ENCODE results near the gene ROR2.

Gene ROR2

DNA sequence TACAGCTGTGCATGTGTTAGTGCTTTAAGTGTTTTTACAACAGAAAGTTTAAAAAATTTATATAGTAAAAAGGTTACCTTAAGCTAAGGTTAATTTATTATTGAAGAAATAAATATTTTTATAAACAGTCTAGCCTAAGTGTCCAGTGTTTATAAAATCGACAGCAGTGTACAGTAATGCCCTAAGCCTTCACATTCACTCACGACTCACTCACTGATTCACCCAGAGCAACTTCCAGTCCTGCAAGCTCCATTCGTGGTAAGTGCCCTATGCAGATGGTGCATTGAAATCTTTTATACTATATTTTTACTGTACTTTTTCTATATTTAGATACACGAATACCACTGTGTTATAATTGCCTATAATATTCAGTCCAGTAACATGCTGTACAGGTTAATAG lies 159.1 kb downstream of the ROR2 start:
- no peak for DNase-seq (ENCODE audit: low read depth in 1 of 2, low spot score in 1 of 2)
- no peak for TF ChIP-seq JUND (IDR thresholded peaks at IDR 0.05; ENCODE audit: low read depth)
- in situ Hi-C loops (cut with HindIII; ENCODE audit: low pct_unique_long_range_greater_than_20kb, low sequenced_read_pairs) = no loop called here

DNA sequence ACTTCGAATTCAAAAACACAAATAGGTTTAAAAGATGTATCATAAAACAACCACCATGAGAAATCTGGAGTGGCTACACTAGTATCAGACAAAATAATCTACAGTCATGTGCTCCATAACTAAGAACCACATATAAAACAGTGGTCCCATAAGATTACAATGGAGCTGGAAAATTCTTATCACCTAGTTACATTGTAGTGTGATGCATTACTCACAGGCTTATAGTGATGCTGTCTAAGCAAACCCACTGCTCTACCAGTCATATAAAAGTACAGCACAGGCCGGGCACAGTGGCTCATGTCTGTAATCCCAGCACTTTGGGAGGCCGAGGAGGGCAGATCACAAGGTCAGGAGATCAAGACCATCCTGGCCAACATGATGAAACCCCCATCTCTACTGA lies 160.1 kb downstream of the ROR2 start:
- TF ChIP-seq JUND (IDR thresholded peaks at IDR 0.05; ENCODE audit: low read depth) = no peak
- in situ Hi-C loops (cut with HindIII; ENCODE audit: low pct_unique_long_range_greater_than_20kb, low sequenced_read_pairs) = no loop called here
- DNase-seq (ENCODE audit: low read depth in 1 of 2, low spot score in 1 of 2) = no peak

DNA sequence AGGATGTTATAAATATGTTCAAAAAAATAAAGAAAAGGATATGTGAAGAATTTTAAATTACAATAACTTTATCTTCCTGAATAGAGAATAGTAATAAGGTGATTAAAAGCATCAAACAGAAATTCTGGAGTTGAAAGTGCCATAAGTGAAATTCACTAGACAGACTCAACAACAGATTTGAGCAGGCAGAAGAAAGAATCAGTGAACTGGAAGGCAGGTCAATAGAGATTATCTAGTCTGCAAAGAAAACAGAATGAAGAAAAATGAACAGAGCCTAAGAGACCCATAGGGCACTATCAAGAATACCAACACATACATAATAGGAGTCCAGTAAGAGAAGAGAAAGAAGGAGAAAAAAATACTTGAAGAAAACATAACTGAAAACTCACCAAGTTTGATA lies 162.1 kb downstream of the ROR2 start:
- no peak for DNase-seq (ENCODE audit: low read depth in 1 of 2, low spot score in 1 of 2)
- TF ChIP-seq JUND (IDR thresholded peaks at IDR 0.05; ENCODE audit: low read depth) = no peak
- in situ Hi-C loops (cut with HindIII; ENCODE audit: low pct_unique_long_range_greater_than_20kb, low sequenced_read_pairs) = no loop called here

DNA sequence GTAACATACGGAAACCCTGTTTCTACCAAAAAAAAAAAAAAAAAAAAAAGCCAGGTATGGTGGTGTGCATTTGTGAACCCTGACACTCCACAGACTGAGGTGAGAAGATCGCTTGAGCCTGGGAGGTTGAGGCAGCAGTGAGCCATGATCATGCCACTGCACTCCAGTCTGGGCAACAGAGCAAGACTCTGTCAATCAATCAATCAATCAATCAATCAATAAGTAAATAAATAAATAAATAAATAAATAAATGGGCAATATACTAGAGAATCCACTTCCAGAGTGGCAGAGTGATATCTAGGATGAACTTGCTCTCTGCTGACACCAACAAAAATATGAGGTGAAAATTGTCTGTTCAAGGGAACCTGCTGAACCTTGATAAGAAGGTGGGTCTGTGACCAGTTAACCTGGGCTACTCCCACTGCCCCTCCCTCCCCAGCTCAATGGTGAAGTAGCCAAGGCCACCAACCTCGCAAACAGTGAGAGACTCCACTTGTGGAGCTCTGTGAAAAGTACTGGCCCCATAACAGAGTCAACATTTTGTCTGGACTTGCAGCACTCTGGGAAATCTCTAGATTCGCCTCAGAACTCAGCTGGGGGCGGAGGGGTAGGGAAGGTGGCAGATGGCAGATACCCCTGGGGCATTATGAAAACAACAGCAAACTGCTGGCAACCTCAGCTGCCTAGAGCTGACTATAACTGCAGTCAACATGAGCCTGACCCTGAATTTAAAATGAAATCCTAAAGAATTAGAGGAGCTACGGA lies 163.7 kb downstream of the ROR2 start:
- no peak for DNase-seq (ENCODE audit: low read depth in 1 of 2, low spot score in 1 of 2)
- TF ChIP-seq JUND (IDR thresholded peaks at IDR 0.05; ENCODE audit: low read depth) = no peak

DNA sequence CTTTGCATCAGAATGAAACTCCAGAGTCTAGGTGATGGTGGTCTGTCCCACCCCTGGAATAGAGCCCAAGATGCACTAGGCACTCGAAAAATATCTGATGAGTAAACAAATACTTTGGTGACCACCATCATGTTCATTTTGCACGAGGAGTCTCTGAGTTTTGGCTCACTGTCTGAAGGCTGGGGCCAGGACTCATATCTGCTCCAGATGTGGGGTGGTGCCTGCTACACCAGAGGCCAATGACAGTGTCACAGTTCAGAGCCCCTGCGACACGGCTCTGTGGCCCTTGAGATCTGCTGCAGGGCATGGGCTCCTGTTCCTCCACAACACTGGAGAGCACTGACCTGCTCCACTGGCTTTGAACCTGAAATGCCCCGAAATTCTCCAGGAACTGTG lies 164.6 kb downstream of the ROR2 start:
- DNase-seq (ENCODE audit: low read depth in 1 of 2, low spot score in 1 of 2) = no peak
- in situ Hi-C loops (cut with HindIII; ENCODE audit: low pct_unique_long_range_greater_than_20kb, low sequenced_read_pairs) = no loop called here
- no peak for TF ChIP-seq JUND (IDR thresholded peaks at IDR 0.05; ENCODE audit: low read depth)

More for the DNA sequence above, 163.7 kb downstream of the ROR2 start:
- in situ Hi-C loops (cut with HindIII; ENCODE audit: low pct_unique_long_range_greater_than_20kb, low sequenced_read_pairs) = no loop called here

DNA sequence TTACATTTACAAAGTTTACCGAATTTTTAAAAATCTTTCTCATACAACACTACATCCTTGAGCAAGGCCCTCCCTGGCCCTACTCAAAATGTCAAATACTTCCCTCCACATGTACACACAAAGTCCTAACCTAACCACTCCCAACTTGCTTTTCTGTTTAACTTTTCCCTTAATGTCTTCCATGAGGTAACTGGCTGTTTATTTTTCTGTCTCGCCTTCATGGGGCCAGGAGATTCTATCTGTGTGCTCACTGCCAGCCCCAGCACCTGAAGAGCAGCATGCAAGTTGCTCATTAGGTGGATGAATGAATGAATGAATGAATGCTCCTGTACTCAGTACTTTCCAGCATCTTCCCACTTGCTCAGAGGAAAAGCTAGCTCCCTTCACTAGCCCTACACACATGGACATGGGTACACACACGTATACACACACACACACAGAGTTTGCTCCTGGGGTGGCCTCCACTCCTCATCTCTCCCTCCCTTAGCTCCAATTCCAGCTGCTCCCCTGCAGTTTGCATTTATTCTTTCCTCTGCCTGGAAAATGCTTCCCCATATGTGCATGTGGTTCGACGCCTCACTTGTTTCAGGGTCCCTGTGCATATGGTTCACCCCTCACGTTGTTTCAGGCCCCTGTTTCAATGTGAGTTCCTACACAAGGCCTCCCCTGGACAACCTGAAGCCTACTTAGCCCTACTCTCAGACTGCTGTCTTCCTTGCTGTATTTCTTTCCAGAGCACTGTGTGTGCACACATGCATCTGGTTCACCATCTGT lies 165.2 kb downstream of the ROR2 start:
- in situ Hi-C loops (cut with HindIII; ENCODE audit: low pct_unique_long_range_greater_than_20kb, low sequenced_read_pairs) = no loop called here
- peak; percentile 18 to 50 for DNase-seq (ENCODE audit: low read depth in 1 of 2, low spot score in 1 of 2)
- TF ChIP-seq JUND (IDR thresholded peaks at IDR 0.05; ENCODE audit: low read depth) = no peak

DNA sequence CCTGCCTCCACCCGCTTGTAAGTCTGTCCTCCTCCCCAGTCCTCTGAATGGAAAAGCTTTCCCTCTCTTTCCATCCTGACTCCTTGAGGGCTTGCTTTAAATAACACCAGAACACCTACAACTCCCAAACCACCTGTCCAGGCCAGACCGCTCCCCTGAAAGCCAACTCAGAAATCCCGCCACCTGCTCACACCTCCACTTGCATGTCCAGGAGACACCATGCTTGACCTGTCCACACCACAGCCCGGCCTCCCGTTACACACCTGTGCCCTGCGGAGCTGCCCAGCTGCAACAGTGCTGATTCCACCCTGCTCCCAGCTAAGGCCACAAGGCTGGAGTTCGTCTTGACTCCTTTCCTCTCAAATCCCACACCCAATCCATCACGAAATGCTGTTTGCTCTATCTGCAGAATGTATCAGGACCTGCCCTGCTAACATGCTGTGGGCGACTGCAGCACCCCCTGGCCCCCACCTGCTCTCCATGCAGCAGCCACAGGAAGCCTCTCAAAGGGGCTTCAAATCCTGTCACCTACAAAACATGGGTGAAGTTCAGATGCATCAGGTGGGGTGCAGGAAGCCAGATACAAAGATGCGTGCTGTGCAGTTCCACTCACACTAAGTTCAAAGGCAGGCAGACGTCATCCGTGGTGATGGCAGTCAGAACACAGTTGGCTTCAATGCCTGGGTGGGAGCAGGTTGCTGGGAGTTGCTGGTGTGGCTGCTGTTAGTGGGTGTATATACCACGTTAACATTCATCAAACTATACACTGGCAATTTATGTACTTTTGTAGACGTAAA lies 166.0 kb downstream of the ROR2 start:
- no peak for TF ChIP-seq JUND (IDR thresholded peaks at IDR 0.05; ENCODE audit: low read depth)
- no peak for DNase-seq (ENCODE audit: low read depth in 1 of 2, low spot score in 1 of 2)
- in situ Hi-C loops (cut with HindIII; ENCODE audit: low pct_unique_long_range_greater_than_20kb, low sequenced_read_pairs) = no loop called here

DNA sequence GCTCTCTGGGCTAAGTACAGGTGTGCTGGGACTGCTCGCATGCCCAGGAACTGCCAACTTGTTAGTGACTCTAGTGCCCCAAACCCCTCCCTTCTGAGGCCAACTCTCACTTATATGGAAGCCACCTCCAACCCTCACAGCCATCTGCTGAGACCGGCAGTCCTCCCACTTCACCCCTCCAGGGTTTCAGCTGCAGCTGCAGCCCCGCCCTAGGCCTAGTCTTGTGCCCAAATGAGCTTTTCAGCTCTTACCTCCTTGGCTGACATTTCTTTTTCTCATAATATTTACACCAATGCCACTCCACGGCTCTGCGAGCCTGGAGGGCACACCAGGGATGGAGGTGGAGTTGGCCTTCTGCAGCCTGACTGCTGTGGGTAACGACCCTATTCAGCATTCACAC lies 166.6 kb downstream of the ROR2 start:
- no peak for TF ChIP-seq JUND (IDR thresholded peaks at IDR 0.05; ENCODE audit: low read depth)
- in situ Hi-C loops (cut with HindIII; ENCODE audit: low pct_unique_long_range_greater_than_20kb, low sequenced_read_pairs) = no loop called here
- no peak for DNase-seq (ENCODE audit: low read depth in 1 of 2, low spot score in 1 of 2)

DNA sequence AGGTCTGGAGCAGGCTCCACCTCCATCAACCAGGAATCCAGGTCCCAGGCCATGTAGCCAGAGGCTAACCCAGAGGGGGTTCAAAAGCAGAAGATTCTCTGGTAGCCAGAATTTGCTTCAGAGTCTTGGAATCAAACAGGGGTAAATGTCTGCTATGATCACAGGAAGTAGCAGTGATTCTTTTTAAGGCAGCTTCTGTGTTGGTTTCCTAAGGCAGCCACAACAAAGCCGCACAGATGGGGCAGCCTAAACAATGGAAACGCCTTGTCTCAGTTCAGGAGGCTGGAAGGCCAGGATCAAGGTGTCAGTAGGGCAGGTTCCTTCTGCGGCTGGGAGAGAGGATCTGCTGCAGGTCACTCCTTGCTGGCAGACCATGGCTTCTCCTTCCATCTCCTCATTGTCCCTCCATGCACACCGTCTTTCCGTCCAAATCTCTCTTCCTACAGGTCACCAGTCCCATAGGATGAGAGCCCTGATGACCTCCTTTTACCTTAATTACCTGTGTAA lies 167.3 kb downstream of the ROR2 start:
- DNase-seq (ENCODE audit: low read depth in 1 of 2, low spot score in 1 of 2) = no peak
- TF ChIP-seq JUND (IDR thresholded peaks at IDR 0.05; ENCODE audit: low read depth) = no peak
- in situ Hi-C loops (cut with HindIII; ENCODE audit: low pct_unique_long_range_greater_than_20kb, low sequenced_read_pairs) = no loop called here

DNA sequence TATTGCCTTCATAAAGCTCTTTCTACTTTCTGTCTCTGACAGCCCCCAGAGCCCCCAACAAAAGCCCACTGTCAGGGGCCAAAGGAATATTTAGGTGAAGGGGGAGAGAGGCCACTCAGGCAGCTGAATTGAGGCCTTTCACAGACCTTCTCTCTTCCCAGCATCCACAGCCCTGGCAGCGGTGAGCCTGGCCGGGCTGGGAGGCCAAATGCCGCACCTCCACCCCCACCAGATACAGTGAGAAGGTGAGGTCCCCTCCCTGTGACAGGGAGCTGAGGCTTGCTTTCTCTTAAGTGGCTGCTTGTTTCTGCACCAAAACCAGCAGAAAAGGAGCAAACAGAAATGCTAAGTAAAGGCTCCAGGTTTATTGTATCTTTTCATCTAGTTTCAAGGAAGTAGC lies 168.1 kb downstream of the ROR2 start:
- in situ Hi-C loops (cut with HindIII; ENCODE audit: low pct_unique_long_range_greater_than_20kb, low sequenced_read_pairs) = no loop called here
- TF ChIP-seq JUND (IDR thresholded peaks at IDR 0.05; ENCODE audit: low read depth) = no peak
- no peak for DNase-seq (ENCODE audit: low read depth in 1 of 2, low spot score in 1 of 2)

DNA sequence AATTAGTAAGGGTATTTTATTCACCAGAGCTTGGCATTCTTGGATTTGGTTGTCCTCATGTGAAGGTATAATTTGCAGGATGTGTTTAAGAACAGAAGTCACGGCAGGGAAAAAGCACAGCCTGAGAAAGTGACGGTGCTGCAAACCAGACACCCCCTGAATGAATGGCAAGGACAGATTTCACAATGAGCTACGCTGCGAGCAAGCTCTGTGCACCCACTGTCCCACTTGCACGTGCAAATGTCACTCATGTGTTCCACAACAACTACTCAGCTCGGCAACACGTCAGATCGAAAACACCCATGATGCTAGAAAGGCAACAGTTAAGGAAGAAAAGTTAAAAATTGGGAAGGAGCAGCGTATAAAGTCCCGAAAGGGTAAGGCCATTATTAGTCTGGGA lies 168.9 kb downstream of the ROR2 start:
- DNase-seq (ENCODE audit: low read depth in 1 of 2, low spot score in 1 of 2) = no peak
- in situ Hi-C loops (cut with HindIII; ENCODE audit: low pct_unique_long_range_greater_than_20kb, low sequenced_read_pairs) = no loop called here

DNA sequence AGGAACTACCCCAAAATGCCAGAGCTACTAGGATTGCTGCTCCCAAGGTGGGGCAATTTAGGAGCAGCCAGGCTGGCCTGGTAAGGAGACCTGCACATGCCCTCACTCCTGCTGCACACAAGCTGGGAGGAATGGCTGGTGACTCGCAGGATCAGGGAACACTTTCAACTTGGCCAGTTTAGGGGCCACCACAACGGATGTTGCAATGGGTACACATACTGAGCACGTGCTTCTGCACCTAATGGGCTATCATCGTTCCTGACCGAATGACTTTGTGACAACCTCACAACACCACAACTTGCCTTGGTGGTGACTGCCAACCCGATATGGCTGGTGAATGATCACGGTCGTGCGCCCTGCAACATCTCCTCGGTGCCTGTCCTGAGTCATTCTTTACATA lies 172.0 kb downstream of the ROR2 start:
- in situ Hi-C loops (cut with HindIII; ENCODE audit: low pct_unique_long_range_greater_than_20kb, low sequenced_read_pairs) = no loop called here
- DNase-seq (ENCODE audit: low read depth in 1 of 2, low spot score in 1 of 2) = no peak
- TF ChIP-seq JUND (IDR thresholded peaks at IDR 0.05; ENCODE audit: low read depth) = no peak

More for the DNA sequence above, 168.9 kb downstream of the ROR2 start:
- TF ChIP-seq JUND (IDR thresholded peaks at IDR 0.05; ENCODE audit: low read depth) = no peak

All from T47D (cell line).